CD4-positive, alpha-beta T cell treated with Interleukin-17A for 1 hour (primary cell): Measurements from ENCODE around the gene CALHM2.
"Not testable (repeated sequence)": the region's sequence is repeated elsewhere in the genome, so short reads cannot be mapped to it uniquely, and the experiment has no call there.

Experiments
- DNase-seq: peaks from one replicate; pipeline ENCODE4 v3.0.0-alpha.2; 2020

CALHM2 gene, protein sequence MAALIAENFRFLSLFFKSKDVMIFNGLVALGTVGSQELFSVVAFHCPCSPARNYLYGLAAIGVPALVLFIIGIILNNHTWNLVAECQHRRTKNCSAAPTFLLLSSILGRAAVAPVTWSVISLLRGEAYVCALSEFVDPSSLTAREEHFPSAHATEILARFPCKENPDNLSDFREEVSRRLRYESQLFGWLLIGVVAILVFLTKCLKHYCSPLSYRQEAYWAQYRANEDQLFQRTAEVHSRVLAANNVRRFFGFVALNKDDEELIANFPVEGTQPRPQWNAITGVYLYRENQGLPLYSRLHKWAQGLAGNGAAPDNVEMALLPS

DNA sequence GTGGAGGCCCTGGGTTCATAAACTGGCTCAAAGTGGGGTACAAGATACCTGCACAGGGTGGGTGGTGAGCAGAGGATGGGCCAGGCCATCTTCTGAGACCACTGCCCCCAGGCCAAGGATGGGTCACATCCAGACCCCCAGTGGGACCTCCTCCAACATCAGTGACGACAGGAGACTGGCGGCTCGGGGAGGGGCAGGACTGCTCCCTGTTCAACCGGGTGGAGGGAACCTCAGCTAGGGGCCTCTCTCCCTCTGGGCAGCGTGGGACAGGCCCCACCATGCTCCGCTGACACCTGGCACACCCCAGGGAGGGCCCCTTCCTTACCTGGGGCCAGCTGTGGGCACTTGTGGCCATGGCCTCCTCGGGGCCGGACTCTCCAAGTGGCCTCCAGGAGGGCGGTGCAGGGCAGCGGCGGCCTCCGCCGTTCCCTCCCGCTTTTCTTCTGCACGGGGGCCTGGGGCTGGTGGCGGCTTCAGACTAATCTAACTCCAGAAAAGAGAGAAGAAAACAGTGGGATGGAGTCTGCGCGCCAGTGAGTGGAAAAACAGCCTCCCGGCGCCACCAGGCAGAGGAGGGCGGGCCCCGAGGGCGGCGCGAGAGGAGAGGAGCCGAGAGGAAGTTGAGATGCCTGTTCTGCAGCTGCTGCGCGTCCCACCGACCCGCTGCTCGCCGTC is at the start of gene CALHM2:
CALHM2 (minus strand) TSS at position 540 of the 675 bp plus-strand sequence. CDS start 2,429 bp downstream, outside the sequence.
- DNase-seq = peak; percentile 50

DNA sequence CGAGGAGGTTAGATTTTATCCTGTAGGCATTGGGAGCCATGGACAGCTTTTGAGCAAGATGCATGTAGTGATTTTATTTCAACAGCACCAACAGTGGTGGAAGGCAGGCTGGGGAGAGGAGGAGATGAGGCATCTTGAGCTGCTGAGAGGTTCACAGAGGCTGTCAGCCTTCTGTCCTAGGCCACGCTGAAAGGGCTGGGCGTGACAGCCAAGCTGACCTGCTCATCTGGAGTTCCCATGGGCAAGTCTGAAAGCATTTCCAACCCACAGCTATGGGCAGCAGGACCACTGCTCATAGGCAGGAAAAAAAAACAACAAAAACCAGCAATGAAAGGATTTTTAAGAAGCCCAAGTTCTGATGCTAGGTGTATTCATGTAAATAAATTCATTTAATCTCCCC is 49.0 kb upstream of the CALHM2 start:
- no peak for DNase-seq

DNA sequence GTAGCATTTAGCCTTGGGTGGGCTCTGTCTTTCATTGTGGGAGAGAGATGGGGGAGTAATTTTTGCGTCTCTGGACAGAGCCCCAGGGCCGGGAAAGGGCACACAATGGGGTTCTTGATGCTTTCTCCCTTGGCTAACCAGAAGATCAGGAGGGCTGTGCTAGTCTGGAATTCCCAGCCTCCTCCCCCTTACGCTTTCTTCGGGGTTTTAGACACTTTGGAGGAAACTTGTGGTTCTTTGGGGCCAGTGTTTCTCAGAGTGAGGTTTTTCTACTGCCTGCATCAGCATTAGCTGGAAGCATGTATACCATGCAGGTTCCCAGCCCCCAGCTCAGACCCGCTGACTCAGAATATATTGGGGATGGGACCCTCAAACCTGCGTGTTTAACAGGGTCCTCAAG is 48.3 kb upstream of the CALHM2 start:
- DNase-seq = no peak

DNA sequence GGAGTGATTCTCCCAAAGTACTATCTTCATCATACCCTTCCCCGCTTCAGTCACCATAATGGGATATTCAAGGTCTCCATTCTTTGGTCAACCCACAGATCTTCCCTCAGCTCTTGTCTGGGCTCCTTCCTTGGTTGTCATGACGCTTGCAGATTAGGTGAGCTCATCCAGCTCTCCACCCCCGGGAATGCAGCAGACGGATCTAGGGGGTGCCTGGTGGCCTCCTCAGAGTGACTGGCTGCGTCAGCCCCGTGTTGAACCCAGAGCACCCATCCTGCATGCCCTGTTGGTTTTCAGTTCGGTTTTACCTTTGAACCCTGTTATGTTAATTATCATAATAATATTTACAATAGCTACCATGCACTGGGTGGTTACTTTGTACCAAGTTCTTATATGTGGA is 47.7 kb upstream of the CALHM2 start:
- DNase-seq = no peak

DNA sequence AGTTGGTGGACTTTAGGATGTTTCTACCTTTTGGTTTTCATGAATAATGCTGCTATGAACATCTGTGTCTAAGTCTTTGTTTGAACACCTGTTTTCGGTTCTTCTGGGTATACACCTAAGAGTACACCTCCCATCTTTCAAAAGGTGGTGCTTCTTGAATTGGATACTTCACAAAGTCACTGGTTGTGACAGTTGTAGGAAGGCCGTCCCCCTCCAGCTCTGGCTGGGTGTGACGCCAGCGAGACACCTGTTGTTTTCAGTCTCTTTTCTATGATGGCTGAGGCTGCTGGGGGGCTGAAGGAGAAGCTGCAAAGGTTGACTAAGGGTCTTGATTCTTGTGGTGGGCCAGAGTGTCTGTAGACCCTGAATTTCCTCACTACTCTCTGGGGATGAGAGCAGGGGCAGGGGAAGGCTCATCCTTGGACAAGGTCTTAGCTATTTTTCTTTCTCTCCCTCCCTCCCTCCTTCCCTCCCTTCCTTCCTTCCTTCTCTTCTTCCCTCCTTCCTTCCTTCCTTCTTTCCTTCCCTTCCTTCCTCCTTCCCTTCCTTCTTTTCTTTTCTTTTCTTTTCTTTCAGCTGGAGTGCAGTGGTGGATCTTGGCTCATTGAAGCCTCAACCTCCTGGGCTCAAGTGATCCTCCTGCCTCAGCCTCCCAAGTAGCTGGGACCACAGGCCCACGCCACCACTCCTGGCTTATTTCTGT is 46.9 kb upstream of the CALHM2 start:
- no peak for DNase-seq

DNA sequence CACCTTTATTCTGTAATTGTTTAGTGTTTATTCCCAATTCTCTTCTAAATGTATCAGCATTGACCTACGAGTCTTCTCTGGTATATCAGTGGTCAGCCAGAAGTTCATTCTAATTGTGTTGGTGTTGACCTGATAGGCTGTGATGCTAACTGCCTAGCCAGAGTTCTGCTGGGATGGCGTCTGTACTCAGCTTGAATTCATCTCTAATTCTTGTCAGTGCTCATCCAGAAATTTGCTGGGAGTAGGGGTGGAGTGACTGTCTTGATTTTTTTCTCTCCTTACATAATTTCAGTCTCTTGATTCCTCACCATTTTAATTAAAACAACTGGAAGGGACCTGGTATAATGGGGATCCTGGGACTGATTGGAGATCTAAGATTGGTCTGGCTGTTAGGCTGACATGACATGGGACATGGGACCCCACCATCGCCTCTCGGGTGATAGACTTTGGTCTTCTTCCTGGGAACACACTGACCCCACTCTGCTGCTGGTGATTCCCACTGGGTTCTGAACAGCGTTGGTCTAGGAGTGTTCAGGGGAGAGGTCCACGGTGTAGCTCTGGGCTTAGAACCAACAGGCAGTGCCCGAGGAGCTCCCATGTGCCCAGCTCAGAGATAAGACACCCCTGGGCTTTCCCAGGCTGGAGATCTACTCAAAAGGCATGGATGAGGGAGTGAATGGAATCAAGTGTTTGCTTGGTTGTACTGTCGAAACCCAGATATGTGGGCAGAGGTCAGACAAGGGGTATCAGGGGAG is 45.2 kb upstream of the CALHM2 start:
- no peak for DNase-seq

DNA sequence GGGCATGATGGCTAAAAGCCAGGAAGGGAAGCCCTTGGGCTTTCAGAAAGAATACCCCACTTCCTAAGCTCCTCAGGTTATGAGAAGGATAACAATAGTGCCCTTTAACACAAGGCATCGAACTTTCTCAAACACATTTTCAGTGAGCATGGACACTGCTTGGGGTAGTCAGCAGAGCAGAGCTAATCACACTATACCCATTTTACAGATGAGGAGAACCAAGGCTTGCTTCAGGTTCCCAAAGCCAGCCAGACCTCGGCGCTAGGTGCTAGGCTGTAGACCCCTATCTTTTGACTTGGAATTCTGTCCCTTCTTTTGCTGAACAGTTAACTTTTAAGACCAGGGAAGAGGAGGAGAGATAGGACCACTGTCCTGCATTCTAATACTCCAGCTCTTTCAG is 43.2 kb upstream of the CALHM2 start:
- no peak for DNase-seq

DNA sequence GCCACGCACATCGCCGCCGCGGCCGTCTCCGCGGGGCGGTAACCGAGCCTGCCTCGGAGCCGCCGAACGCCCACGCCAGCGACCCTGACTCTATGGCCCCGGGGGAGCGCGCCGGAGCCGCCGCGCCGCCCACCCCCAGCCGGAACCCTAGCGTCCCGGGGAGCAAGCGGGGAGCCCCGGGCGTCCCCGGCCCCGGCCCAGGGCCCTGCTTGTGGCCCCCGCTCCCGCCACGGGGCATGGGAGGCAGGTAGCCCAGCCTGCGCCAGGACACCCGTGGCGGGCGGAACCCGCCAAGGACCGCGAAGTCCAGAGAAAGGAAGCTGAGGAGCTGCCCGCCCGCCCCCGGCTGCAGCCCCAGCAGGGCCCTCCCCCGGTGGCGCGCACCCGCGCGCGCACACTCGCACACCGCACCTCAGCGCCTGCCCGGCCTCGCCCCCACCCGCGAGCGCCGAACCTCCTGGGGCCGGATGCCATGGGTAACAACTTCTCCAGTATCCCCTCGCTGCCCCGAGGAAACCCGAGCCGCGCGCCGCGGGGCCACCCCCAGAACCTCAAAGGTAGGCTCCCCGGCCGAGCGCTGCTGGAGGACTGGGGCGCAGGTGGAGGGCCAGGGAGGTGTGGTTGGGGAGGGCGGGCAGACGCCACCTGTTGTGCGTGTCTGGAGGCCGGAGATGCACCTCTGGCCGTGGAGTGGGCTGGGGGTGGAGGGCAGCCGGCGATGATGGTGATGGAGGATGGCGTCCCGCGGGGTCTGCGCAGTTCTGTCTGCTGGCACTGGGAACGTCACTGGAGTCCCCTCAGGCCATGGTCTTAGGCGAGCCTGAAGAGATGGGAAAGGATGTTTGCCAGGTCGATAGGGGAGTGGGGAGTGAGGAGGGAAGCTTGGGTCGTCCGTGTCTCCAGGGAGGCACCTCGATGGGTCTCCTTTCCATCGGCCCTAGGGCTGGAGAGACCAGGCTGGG is 42.0 kb upstream of the CALHM2 start:
- peak; percentile 24 for DNase-seq

DNA sequence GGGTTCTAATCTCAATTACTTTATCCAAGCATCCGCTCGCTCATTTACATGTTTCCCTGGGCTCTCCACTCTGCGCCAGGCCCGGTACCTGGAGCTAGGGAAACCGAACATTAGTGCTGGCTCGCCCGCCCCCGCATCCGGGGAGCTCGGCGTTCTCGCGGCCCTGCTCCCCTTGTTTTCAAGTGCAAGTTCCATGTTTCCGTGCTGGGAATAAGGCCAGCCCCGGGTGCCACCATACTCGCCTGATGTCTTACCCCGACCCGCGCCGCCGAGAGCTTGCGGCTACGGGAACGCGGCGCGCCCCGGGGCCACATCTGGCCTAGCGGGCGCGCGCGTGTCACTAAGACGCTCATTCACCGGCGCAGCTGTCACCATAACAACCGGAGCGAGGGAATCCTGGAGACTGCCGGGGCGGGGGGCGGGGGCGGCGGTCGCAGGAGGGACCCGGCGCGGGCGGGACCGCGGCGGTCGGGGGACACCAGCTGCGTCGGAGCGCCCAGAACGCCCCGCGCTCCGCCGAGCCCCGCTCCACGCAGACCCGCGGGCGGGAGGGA is 41.3 kb upstream of the CALHM2 start, which contains the start of gene NEURL1:
NEURL1 (plus strand) TSS at position 344 of the 554 bp plus-strand sequence. CDS start 683 bp downstream, outside the sequence.
- DNase-seq = no peak

DNA sequence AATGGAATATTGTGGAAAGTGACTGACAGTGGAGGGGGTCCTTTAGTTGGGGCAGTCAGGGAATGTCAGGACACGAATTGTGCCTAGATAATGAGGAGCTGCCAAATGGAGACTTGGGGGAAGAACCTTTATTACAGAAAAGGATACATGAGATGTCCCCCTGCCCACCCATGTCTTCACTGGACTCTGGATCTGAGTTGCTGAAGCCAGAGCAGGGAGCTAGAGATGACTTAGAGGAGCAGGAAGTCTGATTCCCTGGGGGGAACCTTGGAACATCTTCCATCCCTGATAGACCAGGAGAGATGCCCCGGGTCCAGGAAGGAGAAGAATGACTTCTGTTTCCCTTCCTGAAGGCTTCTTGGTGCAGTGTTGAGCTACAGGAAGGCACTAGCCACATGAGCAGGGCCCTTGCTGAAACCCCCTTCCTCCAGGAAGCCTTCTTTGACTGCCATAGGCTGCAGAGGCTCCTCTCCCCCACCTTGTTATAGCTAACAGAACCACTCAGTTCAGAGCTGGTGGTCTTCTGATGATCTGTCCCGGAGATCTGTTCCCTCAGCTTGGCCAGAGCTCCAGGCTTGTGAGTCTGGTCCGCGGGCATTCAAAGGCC is 40.6 kb upstream of the CALHM2 start:
- DNase-seq = no peak

DNA sequence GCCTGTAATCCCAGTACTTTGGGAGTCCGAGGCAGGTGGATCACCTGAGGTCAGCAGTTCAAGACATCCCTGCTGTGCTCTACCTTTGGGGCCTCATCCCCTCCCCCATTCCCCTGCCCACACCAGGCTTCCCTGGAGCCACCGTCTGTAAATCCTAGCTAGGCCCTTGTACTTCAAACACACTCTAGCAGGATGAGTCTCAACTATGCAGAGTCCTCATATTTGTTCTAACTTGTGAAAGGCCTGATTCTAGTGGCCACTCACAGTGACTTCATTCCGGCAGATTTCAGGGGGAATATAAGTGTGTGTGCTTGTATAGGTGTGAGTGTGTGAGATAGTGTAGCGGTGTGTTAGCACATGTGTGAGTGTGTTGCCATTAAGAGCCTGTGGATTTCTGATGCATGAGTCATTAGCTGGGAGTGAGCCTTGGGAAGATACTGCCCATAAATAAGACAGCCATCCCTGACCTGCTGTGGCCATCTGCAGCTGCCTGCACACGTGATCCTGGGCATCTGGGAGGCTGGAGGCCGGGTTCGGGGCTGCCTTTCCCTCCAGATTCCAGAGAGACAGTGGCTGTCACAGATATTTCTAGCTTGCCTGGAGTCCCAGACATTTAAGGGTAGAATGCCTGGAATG is 39.7 kb upstream of the CALHM2 start:
- no peak for DNase-seq

DNA sequence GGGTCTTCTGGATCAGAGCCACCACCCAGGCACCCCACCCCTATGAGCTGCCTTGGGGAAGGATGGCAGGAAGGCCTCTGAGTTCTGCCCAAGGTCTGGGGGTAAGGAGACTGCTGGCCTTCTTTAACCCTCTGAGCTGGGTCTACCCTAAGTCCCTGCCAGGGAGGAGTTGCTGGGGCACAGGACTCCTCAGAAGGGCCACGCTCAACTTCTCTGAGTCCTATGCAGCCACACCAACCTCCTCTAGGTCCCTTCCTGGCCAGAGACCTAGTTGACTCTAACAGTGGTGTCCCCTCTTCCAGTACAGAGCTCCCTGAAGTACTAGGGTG is 38.8 kb upstream of the CALHM2 start:
- no peak for DNase-seq

DNA sequence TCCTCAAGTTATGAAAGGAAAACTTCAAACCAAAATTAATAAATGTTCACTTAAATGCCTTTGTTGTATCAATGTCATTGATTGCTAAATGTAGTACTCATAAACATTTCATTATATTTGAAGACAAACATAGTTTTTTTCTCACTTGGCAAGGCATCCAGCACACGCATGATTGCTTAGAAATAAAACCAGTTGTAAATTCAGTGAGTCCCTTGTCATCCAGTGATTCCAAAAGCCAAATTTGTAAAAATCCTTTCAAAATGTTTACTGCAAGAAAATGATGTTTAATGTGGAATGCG is 35.2 kb upstream of the CALHM2 start:
- DNase-seq = no peak

DNA sequence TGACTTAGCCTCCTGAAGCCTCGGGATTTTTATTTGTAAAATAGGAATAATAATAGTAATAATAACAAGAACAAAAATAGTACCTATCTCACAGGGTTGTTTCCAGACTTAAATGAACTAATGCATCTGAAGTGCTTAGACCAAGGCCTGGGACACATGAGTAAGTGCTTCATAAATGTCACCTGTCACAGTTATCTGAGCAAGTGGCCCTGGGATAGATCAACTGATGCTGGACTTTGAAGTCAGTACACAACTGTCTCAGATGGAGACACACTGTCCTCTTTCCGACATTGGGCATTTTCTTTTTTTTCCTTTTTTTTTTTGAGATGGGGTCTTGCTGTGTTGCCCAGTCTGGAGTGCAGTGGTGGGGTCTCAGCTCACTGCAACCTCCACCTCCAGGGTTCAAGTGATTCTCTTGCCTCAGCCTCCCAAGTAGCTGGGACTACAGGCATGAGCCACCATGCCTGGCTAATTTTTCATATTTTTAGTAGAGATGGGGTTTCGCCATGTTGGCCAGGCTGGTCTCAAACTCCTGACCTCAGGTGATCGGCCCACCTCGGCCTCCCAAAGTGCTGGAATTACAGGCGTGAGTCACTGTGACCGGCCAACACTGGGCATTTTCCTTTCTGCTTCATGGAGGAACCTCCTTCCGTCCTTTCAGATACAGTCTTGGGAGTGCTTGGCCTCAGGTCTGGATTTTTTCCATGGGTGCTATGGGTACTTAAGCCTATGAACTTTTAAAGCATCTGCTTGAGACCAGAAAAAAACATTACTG is 34.7 kb upstream of the CALHM2 start:
- not testable (repeated sequence) for DNase-seq

DNA sequence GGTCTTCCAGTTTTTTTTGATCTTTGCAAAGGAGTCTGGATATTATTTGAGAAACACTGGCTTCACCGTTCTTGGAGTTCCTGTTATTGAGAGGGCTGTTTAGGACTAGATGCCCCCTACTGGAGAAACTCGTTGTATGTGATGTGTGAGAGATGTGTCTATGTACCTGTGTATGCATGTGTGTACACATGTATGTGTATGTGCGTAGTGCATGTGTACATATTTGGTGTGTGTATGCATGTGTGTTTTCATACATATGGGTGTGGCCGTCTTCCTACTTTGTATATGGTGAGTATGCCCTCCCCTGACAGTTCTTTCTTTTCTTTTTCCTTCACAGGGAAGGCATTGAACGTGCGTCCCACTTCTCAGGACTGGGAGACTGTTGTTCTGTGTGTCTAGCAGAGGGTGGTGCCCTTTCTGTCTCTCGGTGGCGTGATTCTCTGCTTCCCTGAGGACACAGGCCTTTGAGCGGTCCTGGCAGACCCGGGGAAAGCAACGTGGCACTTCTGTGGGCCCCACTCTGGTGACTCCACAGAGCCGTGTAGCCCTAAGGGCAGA is 29.9 kb upstream of the CALHM2 start:
- DNase-seq = peak; percentile 83

DNA sequence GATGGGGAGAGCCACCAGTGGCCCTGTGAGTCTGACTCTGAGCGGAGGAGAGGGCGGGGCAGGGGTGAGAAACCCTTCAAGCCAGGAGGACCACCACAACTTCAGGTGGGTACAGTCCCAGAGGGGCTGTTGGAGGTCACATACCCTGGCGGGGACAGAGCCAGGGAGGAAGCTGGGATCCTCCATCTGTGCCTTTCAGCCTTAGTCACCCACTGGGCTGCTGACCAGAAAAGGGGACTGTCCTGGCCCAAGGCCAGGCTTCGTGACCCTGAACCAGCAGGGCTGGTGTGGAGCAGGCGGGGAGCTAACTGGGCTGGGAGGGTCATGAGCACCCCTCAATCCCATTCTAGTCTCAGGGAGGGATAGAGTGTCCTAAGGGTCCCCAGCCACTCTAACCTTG is 28.4 kb upstream of the CALHM2 start:
- no peak for DNase-seq

DNA sequence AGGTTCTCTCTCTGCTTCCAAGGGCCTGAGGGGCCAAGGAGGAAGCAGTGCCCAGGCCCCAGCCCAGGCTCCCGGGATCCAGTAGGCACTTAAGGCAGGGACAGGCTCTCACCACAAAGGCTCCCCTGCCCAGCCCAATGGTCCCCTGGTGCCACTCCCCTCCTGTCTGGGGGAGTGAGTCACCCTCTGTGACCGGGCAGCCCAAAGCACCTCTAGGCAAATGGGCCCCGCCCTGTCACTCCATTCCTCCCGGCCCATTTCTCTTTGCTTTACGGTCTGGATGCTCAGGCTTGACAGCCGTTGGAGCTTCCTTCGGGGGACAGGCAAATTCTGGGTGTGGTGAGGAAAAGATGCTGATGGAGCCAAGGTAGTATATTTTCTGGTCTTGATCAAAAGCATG is 27.0 kb upstream of the CALHM2 start, which contains the start of gene CALHM3:
CALHM3 (minus strand) TSS at position 106 of the 400 bp plus-strand sequence. CDS start 208 bp downstream, outside the sequence.
- no peak for DNase-seq

DNA sequence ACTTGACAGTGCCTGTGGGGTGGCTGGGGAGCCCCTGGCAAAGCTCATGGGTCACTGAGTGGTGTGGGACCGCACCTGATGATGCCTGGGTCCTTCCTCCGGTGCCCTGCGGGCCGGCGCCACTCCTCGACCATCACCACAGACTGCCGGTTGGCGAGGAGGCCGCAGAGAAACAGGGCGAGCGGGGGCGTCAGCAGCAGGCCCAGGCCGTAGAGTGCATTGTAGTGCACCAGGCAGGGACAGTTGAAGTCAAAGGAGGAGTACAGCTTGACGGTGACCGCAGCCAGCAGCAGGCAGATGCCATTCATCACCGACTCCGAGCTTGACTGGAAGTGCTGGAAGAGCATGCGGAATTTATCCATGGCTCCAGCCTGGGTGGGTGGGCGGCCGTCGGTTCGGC is 26.5 kb upstream of the CALHM2 start:
- DNase-seq = no peak

DNA sequence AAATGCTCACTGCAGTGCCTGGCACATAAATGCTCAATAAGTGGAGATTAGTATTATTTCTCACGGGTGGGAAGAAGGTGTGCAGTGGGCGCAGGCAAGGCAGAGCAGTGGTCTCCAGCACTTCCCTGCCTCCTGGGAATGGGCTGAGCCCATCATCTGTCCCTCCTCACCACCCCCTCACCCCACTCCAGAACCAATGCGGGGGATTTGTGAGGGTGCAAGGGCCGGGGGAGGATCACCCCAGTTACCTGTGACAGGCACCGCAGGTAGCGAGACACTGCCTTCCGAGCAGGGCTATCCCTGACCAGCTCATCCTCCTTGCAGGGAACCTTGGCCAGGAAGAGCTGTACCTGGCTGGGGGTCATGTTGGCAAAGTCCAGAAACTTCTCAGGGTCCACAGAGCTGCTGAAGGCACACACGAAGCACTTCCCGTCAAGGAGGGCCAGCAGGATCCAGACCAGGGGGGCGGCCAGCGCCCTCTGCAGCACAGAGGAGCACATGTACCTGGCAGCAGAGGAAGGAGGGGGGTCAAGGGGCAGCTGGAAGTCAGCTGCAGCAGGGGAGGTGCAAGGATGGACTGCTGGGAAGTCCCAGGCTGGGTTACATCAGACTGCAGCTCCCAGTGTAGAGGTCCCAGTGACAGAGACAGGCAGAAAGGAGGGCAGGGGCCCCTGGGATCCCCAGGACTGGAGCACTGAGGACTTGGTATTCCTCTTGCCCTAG is 24.0 kb upstream of the CALHM2 start:
- DNase-seq = no peak
